Kidney tubule cell (primary cell): Measurements from ENCODE around the gene B3GALT5.
A peak's percentile ranks its signal among the peaks of the same experiment; 100 is the strongest.
"Not testable (repeated sequence)": the region's sequence is repeated elsewhere in the genome, so short reads cannot be mapped to it uniquely, and the experiment has no call there.

Source experiments
- DNase-seq: peaks from one replicate; pipeline ENCODE4 v3.0.0-alpha.2; 2018; ENCODE audit warnings: low spot score

The B3GALT5 gene, protein sequence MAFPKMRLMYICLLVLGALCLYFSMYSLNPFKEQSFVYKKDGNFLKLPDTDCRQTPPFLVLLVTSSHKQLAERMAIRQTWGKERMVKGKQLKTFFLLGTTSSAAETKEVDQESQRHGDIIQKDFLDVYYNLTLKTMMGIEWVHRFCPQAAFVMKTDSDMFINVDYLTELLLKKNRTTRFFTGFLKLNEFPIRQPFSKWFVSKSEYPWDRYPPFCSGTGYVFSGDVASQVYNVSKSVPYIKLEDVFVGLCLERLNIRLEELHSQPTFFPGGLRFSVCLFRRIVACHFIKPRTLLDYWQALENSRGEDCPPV

DNA sequence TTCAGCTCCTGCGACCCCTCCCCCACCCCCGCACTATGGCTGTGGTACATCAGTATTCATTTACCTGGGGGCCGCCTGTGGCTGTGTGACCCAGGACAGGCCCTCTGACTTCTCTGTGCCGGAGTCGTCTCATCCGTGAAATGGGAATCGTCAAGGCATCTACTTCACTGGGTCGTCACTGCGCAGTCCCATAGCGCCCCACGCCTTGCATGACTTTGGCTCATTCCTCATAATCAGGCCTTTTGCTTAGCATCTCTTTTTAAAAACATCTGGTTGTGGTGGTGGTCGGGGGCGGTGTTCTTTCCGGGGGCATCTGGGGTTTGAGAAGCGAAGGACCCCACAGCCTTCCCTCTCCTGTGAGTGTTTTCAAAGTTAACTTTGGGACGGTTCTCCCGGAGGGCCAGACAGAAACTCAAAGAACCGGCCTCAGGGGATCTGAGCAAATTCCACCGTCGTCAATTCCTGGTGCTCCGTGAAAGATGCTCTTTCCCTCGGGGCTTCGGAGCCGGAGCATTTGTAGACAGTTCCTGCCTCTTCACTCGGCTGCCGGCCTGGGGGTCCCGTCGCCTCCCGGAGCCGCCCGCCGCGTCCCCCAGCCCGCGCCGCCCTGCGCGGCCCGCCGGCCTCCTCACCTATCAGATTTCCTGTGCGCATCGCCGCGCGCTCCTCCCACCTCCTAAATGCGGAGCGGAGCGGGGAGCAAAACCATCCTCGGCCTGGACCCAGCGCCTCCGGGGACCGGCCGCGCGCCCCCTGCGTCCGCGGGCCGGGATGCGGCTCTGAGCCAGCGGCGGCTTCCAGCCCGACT, at the start of gene B3GALT5:
Gene B3GALT5, plus strand, starts transcription at position 708 of the 808 bp plus-strand sequence. CDS start 47,620 bp downstream, outside the sequence.
- DNase-seq: peak; percentile 35

GRCh38 chr21:39564200-39564599, 48.5 kb upstream of the B3GALT5 start:
- DNase-seq: no peak

GRCh38 chr21:39567180-39567972, 45.4 kb upstream of the B3GALT5 start:
- DNase-seq: no peak

DNA sequence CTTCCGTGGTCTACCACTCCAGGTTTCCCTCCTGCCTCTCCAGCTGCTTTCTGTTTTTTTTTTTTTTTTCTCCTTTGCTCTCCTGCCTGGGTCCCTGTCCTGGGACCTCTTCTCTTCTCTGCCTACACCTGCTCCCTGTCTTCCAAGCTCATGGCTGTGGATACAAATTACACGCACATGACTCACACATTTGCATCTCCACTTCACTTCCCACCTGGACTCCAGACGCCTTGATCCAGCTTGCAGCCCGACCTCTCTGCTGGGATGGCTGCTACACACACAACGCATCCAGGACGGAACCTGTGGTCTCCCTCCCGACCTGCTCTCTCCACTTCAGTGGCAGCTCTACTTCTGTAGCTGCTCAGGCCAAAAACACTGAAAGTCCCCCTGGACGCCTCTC, 44.4 kb upstream of the B3GALT5 start:
- peak; percentile 36 for DNase-seq

GRCh38 chr21:39575775-39576174, 37.0 kb upstream of the B3GALT5 start:
- peak; percentile 61 for DNase-seq

DNA sequence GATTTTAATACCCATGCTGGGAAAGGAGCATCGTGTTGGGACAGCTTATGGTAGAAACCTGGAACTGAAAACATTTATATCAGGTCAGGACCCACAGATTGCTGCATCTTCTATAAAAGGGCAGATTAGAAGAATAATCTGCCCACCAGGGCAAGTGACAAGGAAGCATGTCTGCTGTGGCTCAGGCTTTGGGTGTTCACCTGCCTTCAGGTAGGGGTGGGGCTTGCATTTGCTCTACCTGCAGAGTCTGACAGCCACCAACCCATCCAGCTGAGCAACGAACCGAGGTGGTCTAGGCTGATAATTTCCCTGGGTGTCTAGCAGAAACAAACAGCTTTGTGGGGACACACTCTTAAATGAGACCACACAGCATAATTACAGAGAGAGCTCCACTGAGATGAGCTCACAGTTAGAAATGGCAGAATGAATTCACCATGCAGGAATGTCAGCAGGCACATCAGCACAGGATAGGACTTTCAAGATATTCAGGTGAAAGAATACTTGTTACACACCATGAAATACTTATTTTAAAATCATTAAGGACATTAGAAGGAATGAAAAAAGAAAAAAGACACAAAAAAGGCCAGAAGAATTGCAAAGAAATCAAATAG, 36.1 kb upstream of the B3GALT5 start:
- peak; percentile 53 for DNase-seq

- no peak for DNase-seq
Measured at GRCh38 chr21:39579734-39580332, 32.9 kb upstream of the B3GALT5 start.

DNA sequence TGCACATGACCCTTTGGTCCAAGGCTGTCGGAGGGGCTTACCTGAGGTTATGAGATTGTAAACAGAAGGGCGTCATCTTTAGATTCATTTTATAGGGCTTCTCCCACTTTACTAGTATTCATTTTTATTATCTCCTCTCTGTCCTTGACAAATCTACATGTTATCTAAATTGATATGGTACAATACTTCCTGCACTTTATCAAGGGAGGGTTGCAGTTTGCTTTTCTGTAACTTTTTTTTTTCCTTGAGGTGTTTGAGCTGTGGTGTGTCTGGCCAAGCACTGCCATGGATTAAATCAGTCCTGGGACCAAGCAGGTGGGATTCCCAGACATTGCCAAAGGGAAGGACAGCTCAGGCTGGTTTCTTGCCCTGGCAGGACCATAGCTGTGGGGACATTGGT, 32.0 kb upstream of the B3GALT5 start:
- no peak for DNase-seq

DNA sequence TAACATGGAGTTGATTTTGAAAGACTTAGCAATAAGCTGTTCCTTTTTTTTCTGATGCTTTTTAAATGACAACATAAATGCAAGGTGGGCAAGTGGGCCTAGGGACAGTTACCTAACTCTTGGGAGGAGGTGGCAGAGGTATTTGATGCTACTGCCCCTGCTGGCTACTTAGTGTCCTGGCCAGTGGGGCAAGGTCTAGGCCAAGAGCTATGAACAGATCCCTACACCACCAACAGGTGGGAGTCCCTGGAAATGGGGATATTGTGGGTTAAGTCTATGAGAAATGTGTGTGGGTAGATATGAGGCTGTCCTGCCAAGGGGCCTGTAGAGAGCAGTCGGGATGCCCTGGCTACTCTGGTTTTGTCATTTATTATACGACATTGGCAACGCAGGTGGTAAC, 31.3 kb upstream of the B3GALT5 start:
- no peak for DNase-seq

DNA sequence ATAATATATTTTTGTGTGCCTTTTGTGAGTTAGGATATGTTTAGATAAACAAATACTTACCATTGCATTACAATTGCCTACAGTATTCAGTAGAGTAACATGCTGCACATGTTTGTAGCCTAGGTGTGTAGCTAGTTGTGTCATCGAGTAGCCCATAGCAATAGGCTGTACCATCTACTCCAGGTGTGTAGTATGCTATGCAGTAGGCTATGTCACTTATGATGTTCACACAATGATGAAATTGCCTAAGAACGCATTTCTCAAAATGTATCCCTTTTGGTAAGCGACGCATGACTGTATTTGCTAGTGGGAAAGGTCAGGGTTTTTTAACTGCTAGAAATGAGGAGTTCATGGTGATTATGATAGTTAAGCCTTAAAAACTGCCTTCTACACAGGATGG, 30.0 kb upstream of the B3GALT5 start:
- no peak for DNase-seq

GRCh38 chr21:39583586-39583985, 29.2 kb upstream of the B3GALT5 start:
- DNase-seq: not testable (repeated sequence)

- DNase-seq: no peak
Measured at GRCh38 chr21:39587376-39587775, 25.4 kb upstream of the B3GALT5 start.

GRCh38 chr21:39588884-39589283, 23.9 kb upstream of the B3GALT5 start:
- no peak for DNase-seq

GRCh38 chr21:39593522-39593921, 19.2 kb upstream of the B3GALT5 start:
- no peak for DNase-seq

GRCh38 chr21:39595465-39595864, 17.3 kb upstream of the B3GALT5 start:
- DNase-seq: no peak

GRCh38 chr21:39597595-39597994, 15.1 kb upstream of the B3GALT5 start:
- peak; percentile 45 for DNase-seq

DNA sequence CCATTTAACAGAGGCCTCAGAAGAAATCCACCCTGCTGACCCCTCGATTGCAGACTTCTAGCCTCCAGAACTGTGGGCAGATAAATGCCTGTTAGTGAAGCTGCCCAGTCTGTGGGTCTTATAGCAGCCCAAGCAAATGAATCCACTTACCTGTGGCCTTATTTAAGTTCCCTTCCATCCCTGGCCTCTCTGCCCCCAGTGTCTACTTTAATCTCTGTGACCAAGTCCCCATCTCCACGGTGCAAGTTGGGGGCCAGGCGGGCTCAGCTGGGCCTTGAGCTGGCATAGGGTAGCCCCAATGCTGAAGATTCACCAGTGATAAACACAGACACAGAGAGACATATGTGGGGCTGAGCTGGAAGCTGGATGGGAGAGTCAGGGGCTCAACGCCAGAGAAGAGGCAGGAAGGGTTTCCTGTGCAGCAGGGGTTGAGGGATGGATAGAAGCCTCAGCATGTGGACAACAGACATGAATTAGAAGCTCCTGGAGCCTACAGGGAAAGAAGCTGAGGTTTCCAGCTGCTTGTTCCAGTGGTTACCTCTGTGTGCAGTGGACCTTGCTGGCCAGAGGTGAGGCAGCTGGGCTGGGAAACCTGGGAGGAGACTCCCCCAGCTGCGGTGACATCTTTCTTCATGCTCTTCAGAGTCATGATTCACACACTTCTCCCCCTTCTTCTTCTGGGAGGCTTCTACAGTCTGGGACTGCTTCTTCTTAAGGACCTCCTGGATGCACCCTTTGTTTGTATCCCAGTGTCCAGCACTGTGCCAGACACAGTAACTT, 13.4 kb upstream of the B3GALT5 start:
- peak; percentile 80 for DNase-seq

GRCh38 chr21:39601187-39601928, 11.4 kb upstream of the B3GALT5 start:
- DNase-seq: peak; percentile 32

DNA sequence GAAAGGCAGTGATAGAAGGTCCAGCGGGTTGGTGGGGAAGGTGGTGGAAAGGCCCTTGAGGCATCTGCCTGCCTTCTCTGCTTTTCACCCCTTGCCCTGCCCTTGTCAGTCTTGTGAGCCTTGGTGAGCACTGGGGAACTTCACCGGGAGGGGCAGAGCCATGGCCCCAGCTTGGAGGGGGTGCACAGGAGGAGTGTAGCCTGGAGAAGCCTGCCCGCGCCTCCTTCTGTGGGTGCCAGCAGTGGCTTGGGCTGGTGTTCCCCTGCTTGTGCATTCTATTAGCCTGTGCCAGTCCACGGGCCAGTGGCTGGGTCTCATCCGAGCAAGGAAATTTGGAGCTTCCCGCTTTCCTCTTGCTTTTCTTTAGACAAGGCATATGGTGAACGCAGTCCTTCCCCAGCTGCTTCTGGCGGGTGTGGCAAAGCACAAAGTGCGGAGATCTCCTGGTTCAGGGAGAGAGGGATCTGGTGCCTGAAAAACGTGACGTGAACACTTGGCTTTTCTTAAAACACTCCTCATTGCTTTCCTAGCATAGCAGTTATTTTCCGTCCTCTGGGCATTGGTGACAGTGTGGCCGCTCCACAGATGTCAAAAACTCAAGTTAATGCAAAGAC, 10.6 kb upstream of the B3GALT5 start:
- no peak for DNase-seq

DNA sequence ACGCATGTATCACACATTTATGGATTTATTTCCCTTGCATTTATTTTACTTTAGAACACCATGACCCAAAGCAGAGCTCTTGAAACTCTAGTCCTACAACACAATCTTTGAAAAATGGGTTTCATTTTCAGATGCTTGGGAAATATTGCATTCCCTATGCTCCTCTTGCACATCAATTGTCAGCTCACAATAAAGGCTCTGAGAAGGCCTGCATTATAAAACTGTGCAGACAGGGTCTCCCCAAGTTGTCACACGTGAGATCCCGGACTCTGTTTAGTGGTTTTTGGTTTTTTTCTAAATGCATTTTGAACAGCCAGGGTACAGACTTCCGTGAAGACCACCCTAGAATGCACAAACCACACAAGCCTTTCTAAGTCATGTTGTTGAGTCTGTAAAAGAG, 9.9 kb upstream of the B3GALT5 start:
- DNase-seq: no peak
